ENCODE measurements around the gene NFATC4.
"Not testable (repeated sequence)": the region's sequence is repeated elsewhere in the genome, so short reads cannot be mapped to it uniquely, and the experiment has no call there.

Gene NFATC4

GRCh38 chr14:24367514-24368211 lies at the start of gene NFATC4:
Gene NFATC4 (plus strand): TSS chr14:24368184. CDS start chr14:24368341, 157 bp downstream.
- Histone ChIP-seq H3K4me3 (ENCODE audit: low read length) (peak within 1 kb of the TSS; percentile 67), H3K27ac (ENCODE audit: low read length) (peak within 1 kb of the TSS; percentile 11), H3K9me3 (ENCODE audit: control insufficient read depth, low read depth, low read length) (no peaks in the 10 kb centered on the region), H3K9ac (ENCODE audit: low read length) (peak within 1 kb of the TSS; percentile 74), H3K27me3 (ENCODE audit: control insufficient read depth, insufficient read depth, low read length) (peaks cover 7% of the 10 kb centered on the region), H3K36me3 (ENCODE audit: control insufficient read depth, low read depth, low read length) (no peaks in the 10 kb centered on the region), H3K4me1 (ENCODE audit: control insufficient read depth, low read depth, low read length) (peaks cover 15% of the 10 kb centered on the region)

GRCh38 chr14:24321212-24321975 lies 46.6 kb upstream of the NFATC4 start:
- Histone ChIP-seq H3K9me3 (ENCODE audit: control insufficient read depth, low read depth, low read length) (no peaks in the 10 kb centered on the region), H3K27ac (ENCODE audit: low read length) (no peak overlapping the region), H3K4me3 (ENCODE audit: low read length) (no peak overlapping the region), H3K36me3 (ENCODE audit: control insufficient read depth, low read depth, low read length) (no peaks in the 10 kb centered on the region), H3K27me3 (ENCODE audit: control insufficient read depth, insufficient read depth, low read length) (peaks cover 42% of the 10 kb centered on the region), H3K4me1 (ENCODE audit: control insufficient read depth, low read depth, low read length) (no peaks in the 10 kb centered on the region), H3K9ac (ENCODE audit: low read length) (no peak overlapping the region)

GRCh38 chr14:24322672-24323071 lies 45.3 kb upstream of the NFATC4 start:
- Histone ChIP-seq H3K27me3 (ENCODE audit: control insufficient read depth, insufficient read depth, low read length) (peaks cover 32% of the 10 kb centered on the region), H3K27ac (ENCODE audit: low read length) (no peak overlapping the region), H3K4me1 (ENCODE audit: control insufficient read depth, low read depth, low read length) (no peaks in the 10 kb centered on the region)

GRCh38 chr14:24323341-24323740 lies 44.6 kb upstream of the NFATC4 start:
- H3K27ac ChIP-seq (ENCODE audit: low read length): no peak overlapping the region
- H3K4me1 ChIP-seq (ENCODE audit: control insufficient read depth, low read depth, low read length): no peaks in the 10 kb centered on the region
- no peaks in the 10 kb centered on the region for H3K36me3 ChIP-seq (ENCODE audit: control insufficient read depth, low read depth, low read length)

More at GRCh38 chr14:24322672-24323071, 45.3 kb upstream of the NFATC4 start:
- no peak overlapping the region for H3K4me3 ChIP-seq (ENCODE audit: low read length)
- no peaks in the 10 kb centered on the region for H3K36me3 ChIP-seq (ENCODE audit: control insufficient read depth, low read depth, low read length)
- H3K9me3 ChIP-seq (ENCODE audit: control insufficient read depth, low read depth, low read length): no peaks in the 10 kb centered on the region
- no peak overlapping the region for H3K9ac ChIP-seq (ENCODE audit: low read length)

DNA sequence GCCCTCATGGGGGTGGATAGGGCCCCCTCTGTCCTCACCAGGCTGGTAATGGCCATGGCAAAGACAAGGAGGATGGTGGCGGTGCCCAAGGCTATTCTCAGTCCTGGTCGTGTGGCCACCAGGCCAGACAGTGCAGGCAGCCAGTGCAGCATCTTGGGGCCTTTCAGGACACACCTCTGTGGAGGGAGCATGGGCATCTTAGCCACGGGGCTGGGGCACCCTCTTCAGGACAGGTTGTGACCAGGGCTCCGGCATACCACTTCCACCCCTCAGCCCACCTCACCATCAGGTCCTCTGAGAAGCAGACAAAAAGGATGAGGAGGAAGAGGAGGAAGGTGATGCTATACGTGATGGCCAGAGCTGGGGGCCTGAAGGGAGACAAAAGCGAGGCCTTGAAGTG lies 44.0 kb upstream of the NFATC4 start:
- Histone ChIP-seq H3K4me3 (ENCODE audit: low read length) (no peak overlapping the region), H3K27me3 (ENCODE audit: control insufficient read depth, insufficient read depth, low read length) (peaks cover 26% of the 10 kb centered on the region), H3K9me3 (ENCODE audit: control insufficient read depth, low read depth, low read length) (no peaks in the 10 kb centered on the region), H3K27ac (ENCODE audit: low read length) (no peak overlapping the region), H3K9ac (ENCODE audit: low read length) (no peak overlapping the region), H3K4me1 (ENCODE audit: control insufficient read depth, low read depth, low read length) (no peaks in the 10 kb centered on the region), H3K36me3 (ENCODE audit: control insufficient read depth, low read depth, low read length) (no peaks in the 10 kb centered on the region)

More at GRCh38 chr14:24323341-24323740, 44.6 kb upstream of the NFATC4 start:
- Histone ChIP-seq H3K9ac (ENCODE audit: low read length) (no peak overlapping the region), H3K4me3 (ENCODE audit: low read length) (no peak overlapping the region), H3K9me3 (ENCODE audit: control insufficient read depth, low read depth, low read length) (no peaks in the 10 kb centered on the region), H3K27me3 (ENCODE audit: control insufficient read depth, insufficient read depth, low read length) (peaks cover 26% of the 10 kb centered on the region)

- Histone ChIP-seq H3K27ac (ENCODE audit: low read length) (no peak overlapping the region), H3K9me3 (ENCODE audit: control insufficient read depth, low read depth, low read length) (no peaks in the 10 kb centered on the region), H3K27me3 (ENCODE audit: control insufficient read depth, insufficient read depth, low read length) (peaks cover 23% of the 10 kb centered on the region), H3K9ac (ENCODE audit: low read length) (no peak overlapping the region), H3K4me1 (ENCODE audit: control insufficient read depth, low read depth, low read length) (no peaks in the 10 kb centered on the region), H3K4me3 (ENCODE audit: low read length) (no peak overlapping the region), H3K36me3 (ENCODE audit: control insufficient read depth, low read depth, low read length) (no peaks in the 10 kb centered on the region)
These were observed 42.9 kb upstream of the NFATC4 start for GRCh38 chr14:24325041-24325530.

DNA sequence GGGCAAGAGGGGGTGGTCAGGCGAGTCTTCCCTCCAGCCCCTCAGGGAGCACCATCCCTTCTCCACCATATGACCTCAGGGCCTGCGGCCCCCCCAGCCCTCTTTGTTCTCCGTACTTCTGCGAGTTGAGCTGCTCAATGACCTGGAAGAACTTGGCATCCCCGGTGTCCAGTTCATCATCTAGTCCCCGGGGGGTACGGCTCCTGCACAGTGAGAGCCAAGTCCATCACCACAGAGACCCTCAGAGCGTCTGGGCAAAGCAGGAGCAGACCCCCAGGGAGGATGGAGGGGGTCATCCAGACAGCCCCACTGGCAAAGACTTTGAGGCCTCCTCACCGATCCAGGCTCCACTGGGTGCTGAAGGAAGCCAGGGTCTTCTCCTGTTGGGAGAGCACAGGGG lies 42.0 kb upstream of the NFATC4 start:
- Histone ChIP-seq H3K36me3 (ENCODE audit: control insufficient read depth, low read depth, low read length) (no peaks in the 10 kb centered on the region), H3K9ac (ENCODE audit: low read length) (no peak overlapping the region), H3K27me3 (ENCODE audit: control insufficient read depth, insufficient read depth, low read length) (peaks cover 28% of the 10 kb centered on the region), H3K4me3 (ENCODE audit: low read length) (no peak overlapping the region), H3K27ac (ENCODE audit: low read length) (no peak overlapping the region), H3K4me1 (ENCODE audit: control insufficient read depth, low read depth, low read length) (no peaks in the 10 kb centered on the region), H3K9me3 (ENCODE audit: control insufficient read depth, low read depth, low read length) (no peaks in the 10 kb centered on the region)

GRCh38 chr14:24327303-24327702 lies 40.7 kb upstream of the NFATC4 start:
- Histone ChIP-seq H3K4me3 (ENCODE audit: low read length) (no peak overlapping the region), H3K36me3 (ENCODE audit: control insufficient read depth, low read depth, low read length) (no peaks in the 10 kb centered on the region), H3K4me1 (ENCODE audit: control insufficient read depth, low read depth, low read length) (no peaks in the 10 kb centered on the region), H3K9ac (ENCODE audit: low read length) (no peak overlapping the region), H3K27ac (ENCODE audit: low read length) (no peak overlapping the region), H3K9me3 (ENCODE audit: control insufficient read depth, low read depth, low read length) (no peaks in the 10 kb centered on the region), H3K27me3 (ENCODE audit: control insufficient read depth, insufficient read depth, low read length) (peaks cover 42% of the 10 kb centered on the region)

DNA sequence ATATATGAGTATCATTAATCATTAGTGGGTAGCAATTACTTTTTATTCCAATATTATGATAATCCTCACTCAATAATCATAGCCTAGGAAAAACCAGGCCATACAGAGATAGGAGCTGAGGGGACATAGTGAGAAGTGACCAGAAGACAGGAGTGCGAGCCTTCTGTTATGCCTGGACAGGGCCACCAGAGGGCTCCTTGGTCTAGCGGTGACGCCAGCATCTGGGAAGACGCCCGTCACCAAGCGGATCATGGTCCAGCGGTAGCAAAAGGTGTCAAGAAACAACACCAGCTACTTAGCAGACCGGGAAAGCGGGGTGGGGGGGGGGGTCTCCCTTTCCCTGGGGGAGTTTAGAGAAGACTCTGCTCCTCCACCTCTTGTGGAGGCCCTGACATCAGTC lies 40.1 kb upstream of the NFATC4 start:
- not testable (repeated sequence) for H3K9me3 ChIP-seq (ENCODE audit: control insufficient read depth, low read depth, low read length); H3K9ac ChIP-seq (ENCODE audit: low read length); H3K36me3 ChIP-seq (ENCODE audit: control insufficient read depth, low read depth, low read length); H3K4me3 ChIP-seq (ENCODE audit: low read length); H3K4me1 ChIP-seq (ENCODE audit: control insufficient read depth, low read depth, low read length); H3K27ac ChIP-seq (ENCODE audit: low read length)
- peaks cover 48% of the 10 kb centered on the region for H3K27me3 ChIP-seq (ENCODE audit: control insufficient read depth, insufficient read depth, low read length)

GRCh38 chr14:24329073-24329663 lies 38.8 kb upstream of the NFATC4 start:
- Histone ChIP-seq H3K9me3 (ENCODE audit: control insufficient read depth, low read depth, low read length) (no peaks in the 10 kb centered on the region), H3K4me3 (ENCODE audit: low read length) (no peak overlapping the region), H3K27ac (ENCODE audit: low read length) (no peak overlapping the region), H3K36me3 (ENCODE audit: control insufficient read depth, low read depth, low read length) (no peaks in the 10 kb centered on the region), H3K27me3 (ENCODE audit: control insufficient read depth, insufficient read depth, low read length) (peaks cover 54% of the 10 kb centered on the region), H3K4me1 (ENCODE audit: control insufficient read depth, low read depth, low read length) (peaks cover 3% of the 10 kb centered on the region), H3K9ac (ENCODE audit: low read length) (no peak overlapping the region)

DNA sequence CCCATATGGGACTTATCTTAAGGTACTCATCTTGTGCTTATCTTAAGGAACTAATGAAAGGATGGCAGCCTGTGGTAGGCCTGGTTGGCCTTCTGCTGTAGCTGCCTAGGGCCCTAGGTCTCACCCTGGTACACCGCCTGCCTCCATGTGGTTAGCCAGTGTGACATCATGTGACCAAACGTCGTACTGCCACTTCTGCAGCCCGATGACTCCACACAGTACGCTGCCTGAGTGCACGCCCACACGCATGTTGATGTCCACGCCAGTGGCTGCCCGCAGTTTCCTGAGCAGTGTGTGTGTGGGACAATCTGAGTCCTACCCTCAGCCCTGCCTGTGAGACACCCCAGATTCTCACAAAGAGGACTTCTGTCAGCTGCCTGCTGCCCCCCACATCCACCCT lies 38.2 kb upstream of the NFATC4 start:
- Histone ChIP-seq H3K36me3 (ENCODE audit: control insufficient read depth, low read depth, low read length) (no peaks in the 10 kb centered on the region), H3K27me3 (ENCODE audit: control insufficient read depth, insufficient read depth, low read length) (peaks cover 59% of the 10 kb centered on the region), H3K4me3 (ENCODE audit: low read length) (no peak overlapping the region), H3K9me3 (ENCODE audit: control insufficient read depth, low read depth, low read length) (no peaks in the 10 kb centered on the region), H3K27ac (ENCODE audit: low read length) (no peak overlapping the region), H3K9ac (ENCODE audit: low read length) (no peak overlapping the region), H3K4me1 (ENCODE audit: control insufficient read depth, low read depth, low read length) (peaks cover 3% of the 10 kb centered on the region)
